Erythroblast (primary cell): ENCODE data around the gene ACTN3.

Experiments used
- GATA1 ChIP-seq: IDR thresholded peaks from 2 replicates; pipeline ENCODE4 v1.6.1; 2011; ENCODE audit warnings: low read depth, mild to moderate bottlenecking, control low read depth, low read length, moderate library complexity
- POLR2A ChIP-seq: IDR thresholded peaks from 2 replicates; pipeline ENCODE4 v1.6.1; 2011; ENCODE audit warnings: mild to moderate bottlenecking, low read length

DNA sequence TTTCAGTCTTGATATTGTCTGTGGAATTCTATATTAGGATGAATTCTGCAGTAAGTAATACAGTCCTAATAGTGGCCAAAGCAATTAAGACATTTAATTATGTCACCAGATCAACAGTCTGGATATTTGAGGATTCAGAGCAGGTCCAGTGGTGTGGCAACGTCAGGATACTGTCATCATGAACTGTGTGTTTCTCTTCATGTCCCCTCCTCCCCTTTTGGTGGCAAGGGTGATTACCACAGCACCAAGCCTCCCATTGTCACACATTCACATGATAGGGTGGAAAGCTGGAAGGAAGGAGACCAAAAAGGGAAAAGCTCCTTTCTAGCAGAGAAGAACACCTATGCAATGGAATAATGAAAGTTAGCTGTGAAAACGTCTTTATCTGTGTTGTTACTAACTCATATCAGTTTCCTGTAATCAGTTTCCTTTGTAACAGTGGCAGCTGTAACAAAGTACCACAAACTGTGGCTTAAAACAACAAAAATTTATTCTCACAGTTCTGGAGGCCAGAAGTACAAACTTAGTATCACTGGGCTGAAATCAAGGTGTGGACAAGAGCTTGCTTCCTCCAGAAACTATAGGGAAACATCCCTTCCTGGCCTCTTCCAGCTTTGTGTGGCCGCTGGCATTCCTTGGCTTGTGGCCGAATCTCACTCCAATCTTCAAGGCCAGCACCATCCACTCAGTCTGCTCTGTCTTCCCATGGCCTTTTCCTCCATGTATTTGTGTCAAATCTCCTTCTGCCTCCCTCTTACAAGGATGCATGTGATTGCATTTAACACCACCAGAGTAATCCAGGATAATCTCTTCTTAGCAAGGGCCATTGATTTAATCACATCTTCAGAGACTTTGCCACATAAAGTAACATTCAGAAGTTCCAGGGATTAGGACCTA is 63.3 kb downstream of the ACTN3 start:
- TF ChIP-seq POLR2A (no peak), GATA1 (no peak)
